ENCODE results near the gene RIPPLY2.

RIPPLY2 gene

DNA sequence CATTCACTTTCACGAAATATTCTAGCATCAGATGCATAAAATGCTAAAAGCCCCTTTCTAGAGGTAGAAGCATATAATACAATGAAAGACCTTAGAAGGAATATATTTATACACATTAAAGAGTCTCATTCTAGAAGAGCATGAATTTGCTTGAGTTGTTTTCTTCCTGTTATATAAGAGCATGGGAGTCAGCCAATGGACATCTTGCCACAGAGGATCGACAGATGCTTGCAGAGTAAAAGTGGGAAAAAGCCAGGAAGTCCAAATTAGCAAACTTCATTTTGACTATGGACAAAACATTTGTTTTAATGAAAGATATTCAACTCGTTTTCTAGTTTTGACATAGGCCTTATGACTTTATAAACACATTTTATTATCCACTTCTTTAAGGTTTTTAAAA, 44.2 kb upstream of the RIPPLY2 start:
- H3K4ac ChIP-seq (ENCODE audit: low read depth, low read length): no peak overlapping the region
- no peak overlapping the region for H3K9ac ChIP-seq (ENCODE audit: low read length)
- H3K4me2 ChIP-seq (ENCODE audit: low read length): no peak overlapping the region
- no peak overlapping the region for H2BK5ac ChIP-seq (ENCODE audit: low read depth, low read length, poor library complexity)
- no peak overlapping the region for H2AFZ ChIP-seq (ENCODE audit: insufficient read depth, low read length, poor library complexity)
- no peak overlapping the region for H2AK5ac ChIP-seq (ENCODE audit: low read length)
- no peak overlapping the region for H4K12ac ChIP-seq (ENCODE audit: low read depth, low read length)
- H4K8ac ChIP-seq (ENCODE audit: low read depth, low read length): no peak overlapping the region
- no peak overlapping the region for H3K4me3 ChIP-seq (ENCODE audit: low read depth, low read length)
- no peak overlapping the region for H4K91ac ChIP-seq (ENCODE audit: low read depth, low read length)
- no peak overlapping the region for H2BK120ac ChIP-seq (ENCODE audit: insufficient read depth, low read length, poor library complexity)
- H3K4me1 ChIP-seq (ENCODE audit: control insufficient read depth in 1 of 2, insufficient read depth in 2 of 2, low read length in 2 of 2): no peaks in the 10 kb centered on the region
- H3K79me1 ChIP-seq (ENCODE audit: low read length): no peaks in the 10 kb centered on the region
- no peak overlapping the region for H2BK12ac ChIP-seq (ENCODE audit: low read length)
- H3K23ac ChIP-seq (ENCODE audit: low read length): no peak overlapping the region
- no peak for DNase-seq
- H3K27me3 ChIP-seq (ENCODE audit: insufficient read depth, low read length): no peaks in the 10 kb centered on the region
- no peak overlapping the region for H3K27ac ChIP-seq (ENCODE audit: low read depth, low read length)
- WGBS (ENCODE audit: extremely low coverage, insufficient coverage, insufficient read length): no CpG with 5 or more reads among the region's 3 CpGs
- no peaks in the 10 kb centered on the region for H3K79me2 ChIP-seq (ENCODE audit: control insufficient read depth, insufficient read depth, low read length, poor library complexity)
- H3K36me3 ChIP-seq (ENCODE audit: control insufficient read depth in 1 of 2, insufficient read depth in 2 of 2, low read length in 2 of 2): no peaks in the 10 kb centered on the region
- no peaks in the 10 kb centered on the region for H3K9me3 ChIP-seq (ENCODE audit: insufficient read depth, low read depth, low read length)
- no peak overlapping the region for H3K18ac ChIP-seq (ENCODE audit: low read length)
- no peak overlapping the region for H3K14ac ChIP-seq (ENCODE audit: low read length)

DNA sequence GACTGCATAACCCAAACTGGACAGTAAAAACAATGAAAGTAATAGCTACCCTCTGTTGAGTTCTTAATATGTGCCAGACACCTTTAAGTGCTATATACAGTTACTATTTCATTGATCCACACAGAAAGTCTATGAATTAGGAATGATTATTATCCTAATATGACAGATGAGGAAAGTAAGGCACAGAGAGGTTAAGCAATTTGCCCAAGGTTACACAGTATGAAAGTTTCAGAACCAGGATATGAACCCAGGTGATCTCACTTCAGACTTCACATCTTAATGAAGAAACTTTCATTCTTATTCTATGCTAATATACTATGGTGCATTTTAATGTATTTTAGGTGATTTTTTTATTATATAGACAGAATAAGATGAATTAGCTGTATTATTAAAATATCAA, 40.6 kb upstream of the RIPPLY2 start:
- Histone ChIP-seq H2BK120ac (ENCODE audit: insufficient read depth, low read length, poor library complexity) (no peak overlapping the region), H2BK5ac (ENCODE audit: low read depth, low read length, poor library complexity) (no peak overlapping the region), H3K9ac (ENCODE audit: low read length) (no peak overlapping the region), H3K79me1 (ENCODE audit: low read length) (no peaks in the 10 kb centered on the region), H2AFZ (ENCODE audit: insufficient read depth, low read length, poor library complexity) (no peak overlapping the region), H3K9me3 (ENCODE audit: insufficient read depth, low read depth, low read length) (no peaks in the 10 kb centered on the region), H3K27ac (ENCODE audit: low read depth, low read length) (no peak overlapping the region), H3K18ac (ENCODE audit: low read length) (no peak overlapping the region), H3K23ac (ENCODE audit: low read length) (no peak overlapping the region), H3K79me2 (ENCODE audit: control insufficient read depth, insufficient read depth, low read length, poor library complexity) (no peaks in the 10 kb centered on the region), H3K4me3 (ENCODE audit: low read depth, low read length) (no peak overlapping the region), H3K27me3 (ENCODE audit: insufficient read depth, low read length) (no peaks in the 10 kb centered on the region), H3K14ac (ENCODE audit: low read length) (no peak overlapping the region), H4K8ac (ENCODE audit: low read depth, low read length) (no peak overlapping the region), H2BK12ac (ENCODE audit: low read length) (no peak overlapping the region), H4K12ac (ENCODE audit: low read depth, low read length) (no peak overlapping the region), H2AK5ac (ENCODE audit: low read length) (no peak overlapping the region), H3K4me1 (ENCODE audit: control insufficient read depth in 1 of 2, insufficient read depth in 2 of 2, low read length in 2 of 2) (no peaks in the 10 kb centered on the region), H3K4me2 (ENCODE audit: low read length) (no peak overlapping the region), H3K4ac (ENCODE audit: low read depth, low read length) (no peak overlapping the region), H4K91ac (ENCODE audit: low read depth, low read length) (no peak overlapping the region), H3K36me3 (ENCODE audit: control insufficient read depth in 1 of 2, insufficient read depth in 2 of 2, low read length in 2 of 2) (no peaks in the 10 kb centered on the region)
- no peak for DNase-seq

DNA sequence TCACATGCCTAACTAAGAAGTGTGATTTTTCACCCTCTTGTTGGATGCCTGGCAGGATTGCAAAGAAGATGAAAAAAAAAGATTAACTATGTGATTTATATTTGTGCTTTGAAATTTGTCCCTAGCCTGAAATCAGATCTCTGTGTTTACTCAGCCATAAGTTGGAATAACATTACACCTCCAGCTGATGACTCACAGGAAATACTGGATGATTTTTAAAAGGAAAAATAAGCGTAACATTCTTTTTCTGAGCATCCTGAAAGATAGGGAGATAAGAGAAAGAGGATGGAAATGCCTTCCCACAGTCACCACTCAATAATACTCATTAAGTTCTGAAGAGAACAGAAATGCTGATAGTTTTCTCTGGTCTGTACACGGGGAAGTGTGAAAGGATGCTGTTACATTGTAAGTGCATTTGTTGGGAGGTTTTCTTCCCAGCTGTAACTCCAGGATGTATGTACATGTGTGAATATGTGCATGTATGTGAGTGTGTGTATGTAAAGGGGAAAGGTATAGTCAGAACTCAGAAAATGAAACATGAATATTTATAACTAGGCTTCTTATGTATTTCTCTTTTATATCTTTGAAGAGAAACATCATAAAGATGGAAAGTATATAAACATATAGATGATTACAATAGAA, 37.4 kb upstream of the RIPPLY2 start:
- H3K79me1 ChIP-seq (ENCODE audit: low read length): no peaks in the 10 kb centered on the region
- H3K4ac ChIP-seq (ENCODE audit: low read depth, low read length): no peak overlapping the region
- no peak overlapping the region for H2BK120ac ChIP-seq (ENCODE audit: insufficient read depth, low read length, poor library complexity)
- no peaks in the 10 kb centered on the region for H3K27me3 ChIP-seq (ENCODE audit: insufficient read depth, low read length)
- no peak overlapping the region for H3K9ac ChIP-seq (ENCODE audit: low read length)
- no peaks in the 10 kb centered on the region for H3K4me1 ChIP-seq (ENCODE audit: control insufficient read depth in 1 of 2, insufficient read depth in 2 of 2, low read length in 2 of 2)
- no peak overlapping the region for H2BK12ac ChIP-seq (ENCODE audit: low read length)
- DNase-seq: no peak
- H4K12ac ChIP-seq (ENCODE audit: low read depth, low read length): no peak overlapping the region
- H2BK5ac ChIP-seq (ENCODE audit: low read depth, low read length, poor library complexity): no peak overlapping the region
- no peak overlapping the region for H4K91ac ChIP-seq (ENCODE audit: low read depth, low read length)
- H3K27ac ChIP-seq (ENCODE audit: low read depth, low read length): no peak overlapping the region
- H3K4me3 ChIP-seq (ENCODE audit: low read depth, low read length): no peak overlapping the region
- no peak overlapping the region for H3K14ac ChIP-seq (ENCODE audit: low read length)
- no peaks in the 10 kb centered on the region for H3K9me3 ChIP-seq (ENCODE audit: insufficient read depth, low read depth, low read length)
- H3K23ac ChIP-seq (ENCODE audit: low read length): no peak overlapping the region
- WGBS (ENCODE audit: extremely low coverage, insufficient coverage, insufficient read length): no CpG with 5 or more reads among the region's 2 CpGs
- no peaks in the 10 kb centered on the region for H3K36me3 ChIP-seq (ENCODE audit: control insufficient read depth in 1 of 2, insufficient read depth in 2 of 2, low read length in 2 of 2)
- H3K18ac ChIP-seq (ENCODE audit: low read length): no peak overlapping the region
- no peak overlapping the region for H3K4me2 ChIP-seq (ENCODE audit: low read length)
- no peak overlapping the region for H2AK5ac ChIP-seq (ENCODE audit: low read length)
- H2AFZ ChIP-seq (ENCODE audit: insufficient read depth, low read length, poor library complexity): no peak overlapping the region
- no peaks in the 10 kb centered on the region for H3K79me2 ChIP-seq (ENCODE audit: control insufficient read depth, insufficient read depth, low read length, poor library complexity)
- no peak overlapping the region for H4K8ac ChIP-seq (ENCODE audit: low read depth, low read length)

DNA sequence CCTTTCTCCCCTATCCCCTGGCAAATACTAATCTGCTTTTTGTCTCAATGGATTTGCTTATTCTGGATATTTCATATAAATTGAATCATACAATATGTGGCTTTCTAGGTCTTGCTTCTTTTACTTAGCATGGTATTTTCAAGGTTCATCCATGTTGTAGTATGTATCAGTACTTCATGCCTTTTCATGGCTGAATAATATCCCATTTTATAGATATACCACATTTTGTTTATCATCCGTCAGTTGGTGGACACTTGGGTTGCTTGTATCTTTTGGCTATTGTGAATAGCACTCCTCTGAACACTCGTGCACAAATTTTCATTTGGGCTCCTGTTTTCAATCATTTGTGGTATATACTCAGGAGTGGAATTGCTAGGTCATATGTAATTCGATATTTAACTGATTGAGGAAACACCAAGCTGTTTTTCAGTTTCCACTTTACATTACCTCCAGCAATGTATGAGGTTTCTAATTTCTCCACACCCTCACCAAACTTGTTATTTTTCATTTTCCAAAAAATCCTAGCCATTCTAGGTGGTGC, 30.5 kb upstream of the RIPPLY2 start:
- DNase-seq: no peak
- H2BK120ac ChIP-seq (ENCODE audit: insufficient read depth, low read length, poor library complexity): no peak overlapping the region
- no peak overlapping the region for H2BK5ac ChIP-seq (ENCODE audit: low read depth, low read length, poor library complexity)
- no peak overlapping the region for H2AFZ ChIP-seq (ENCODE audit: insufficient read depth, low read length, poor library complexity)
- H3K14ac ChIP-seq (ENCODE audit: low read length): no peak overlapping the region
- H3K23ac ChIP-seq (ENCODE audit: low read length): no peak overlapping the region
- no peak overlapping the region for H2BK12ac ChIP-seq (ENCODE audit: low read length)
- no peaks in the 10 kb centered on the region for H3K9me3 ChIP-seq (ENCODE audit: insufficient read depth, low read depth, low read length)
- no peak overlapping the region for H3K18ac ChIP-seq (ENCODE audit: low read length)
- H3K27ac ChIP-seq (ENCODE audit: low read depth, low read length): no peak overlapping the region
- H3K4ac ChIP-seq (ENCODE audit: low read depth, low read length): no peak overlapping the region
- no peak overlapping the region for H2AK5ac ChIP-seq (ENCODE audit: low read length)
- H3K27me3 ChIP-seq (ENCODE audit: insufficient read depth, low read length): no peaks in the 10 kb centered on the region
- no peak overlapping the region for H4K12ac ChIP-seq (ENCODE audit: low read depth, low read length)
- H3K36me3 ChIP-seq (ENCODE audit: control insufficient read depth in 1 of 2, insufficient read depth in 2 of 2, low read length in 2 of 2): no peaks in the 10 kb centered on the region
- H4K8ac ChIP-seq (ENCODE audit: low read depth, low read length): no peak overlapping the region
- no peaks in the 10 kb centered on the region for H3K4me1 ChIP-seq (ENCODE audit: control insufficient read depth in 1 of 2, insufficient read depth in 2 of 2, low read length in 2 of 2)
- no peak overlapping the region for H3K9ac ChIP-seq (ENCODE audit: low read length)
- H3K79me2 ChIP-seq (ENCODE audit: control insufficient read depth, insufficient read depth, low read length, poor library complexity): no peaks in the 10 kb centered on the region
- H3K4me2 ChIP-seq (ENCODE audit: low read length): no peak overlapping the region
- no peak overlapping the region for H4K91ac ChIP-seq (ENCODE audit: low read depth, low read length)
- no peaks in the 10 kb centered on the region for H3K79me1 ChIP-seq (ENCODE audit: low read length)
- no peak overlapping the region for H3K4me3 ChIP-seq (ENCODE audit: low read depth, low read length)
- WGBS (ENCODE audit: extremely low coverage, insufficient coverage, insufficient read length): no CpG with 5 or more reads among the region's 3 CpGs

Data from trophoblast cell (in vitro differentiated cells and primary cell).